Coronary artery (tissue), 2 donors: Measurements from ENCODE around the gene LPP.

Experiments used
- DNase-seq: peaks from one replicate; pipeline ENCODE4 v3.0.0-alpha.2; 2017; ENCODE audit warnings: low spot score
- H3K27ac ChIP-seq, 2 donors: fragments of 200-600 bp; sonication (generic); one replicate each; pipeline ENCODE4 v1.5.1; 2016 to 2019
- H3K4me3 ChIP-seq: fragments of 200-600 bp; sonication (generic); 2 replicates; pipeline ENCODE4 v1.5.1; 2016; ENCODE audit warnings: mild to moderate bottlenecking, moderate library complexity
- TF ChIP-seq, protein P1 (sequence below): fragments of 200-600 bp; sonication (generic); IDR thresholded peaks from one replicate; pipeline ENCODE4 v1.5.1; 2019; ENCODE audit warnings: antibody characterized with exemption

LPP gene

DNA sequence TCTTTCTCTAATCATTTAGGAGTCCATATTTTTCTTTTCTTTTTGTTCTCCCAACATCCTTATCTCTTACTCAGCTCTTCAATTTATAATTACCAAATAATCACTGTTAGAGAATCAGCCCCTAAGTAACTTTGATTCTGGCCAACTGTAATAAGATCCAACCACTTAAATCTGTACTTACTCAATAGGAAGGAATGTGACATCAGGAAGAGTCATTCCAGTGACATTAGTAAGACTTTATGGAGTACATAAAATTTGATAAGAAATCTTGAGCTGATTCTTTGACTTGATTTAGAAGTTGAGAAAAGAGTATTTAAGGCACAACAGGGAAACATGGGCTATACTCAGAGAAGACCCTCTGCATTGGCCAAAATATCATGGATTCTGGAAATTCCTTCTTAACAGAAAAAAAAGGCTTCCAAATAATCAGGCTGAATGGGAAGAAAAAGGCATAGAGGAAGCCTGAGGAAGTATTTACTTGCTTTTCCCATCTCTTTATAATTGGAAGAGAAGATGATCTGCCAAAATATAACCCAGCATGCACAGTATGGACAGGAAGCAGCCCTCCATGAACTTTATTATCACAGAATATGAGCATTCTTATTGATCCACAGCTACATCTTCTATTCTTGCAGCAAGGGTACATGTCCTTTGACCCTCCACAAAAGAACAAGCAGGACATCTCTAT lies 728.1 kb downstream of the LPP start:
- no peak overlapping the region for H3K4me3 ChIP-seq
- peak overlapping the region in 1 of 2 donors; percentile 55 for H3K27ac ChIP-seq
- no peak for DNase-seq
- TF ChIP-seq, protein P1, sequence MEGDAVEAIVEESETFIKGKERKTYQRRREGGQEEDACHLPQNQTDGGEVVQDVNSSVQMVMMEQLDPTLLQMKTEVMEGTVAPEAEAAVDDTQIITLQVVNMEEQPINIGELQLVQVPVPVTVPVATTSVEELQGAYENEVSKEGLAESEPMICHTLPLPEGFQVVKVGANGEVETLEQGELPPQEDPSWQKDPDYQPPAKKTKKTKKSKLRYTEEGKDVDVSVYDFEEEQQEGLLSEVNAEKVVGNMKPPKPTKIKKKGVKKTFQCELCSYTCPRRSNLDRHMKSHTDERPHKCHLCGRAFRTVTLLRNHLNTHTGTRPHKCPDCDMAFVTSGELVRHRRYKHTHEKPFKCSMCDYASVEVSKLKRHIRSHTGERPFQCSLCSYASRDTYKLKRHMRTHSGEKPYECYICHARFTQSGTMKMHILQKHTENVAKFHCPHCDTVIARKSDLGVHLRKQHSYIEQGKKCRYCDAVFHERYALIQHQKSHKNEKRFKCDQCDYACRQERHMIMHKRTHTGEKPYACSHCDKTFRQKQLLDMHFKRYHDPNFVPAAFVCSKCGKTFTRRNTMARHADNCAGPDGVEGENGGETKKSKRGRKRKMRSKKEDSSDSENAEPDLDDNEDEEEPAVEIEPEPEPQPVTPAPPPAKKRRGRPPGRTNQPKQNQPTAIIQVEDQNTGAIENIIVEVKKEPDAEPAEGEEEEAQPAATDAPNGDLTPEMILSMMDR, result no peak

DNA sequence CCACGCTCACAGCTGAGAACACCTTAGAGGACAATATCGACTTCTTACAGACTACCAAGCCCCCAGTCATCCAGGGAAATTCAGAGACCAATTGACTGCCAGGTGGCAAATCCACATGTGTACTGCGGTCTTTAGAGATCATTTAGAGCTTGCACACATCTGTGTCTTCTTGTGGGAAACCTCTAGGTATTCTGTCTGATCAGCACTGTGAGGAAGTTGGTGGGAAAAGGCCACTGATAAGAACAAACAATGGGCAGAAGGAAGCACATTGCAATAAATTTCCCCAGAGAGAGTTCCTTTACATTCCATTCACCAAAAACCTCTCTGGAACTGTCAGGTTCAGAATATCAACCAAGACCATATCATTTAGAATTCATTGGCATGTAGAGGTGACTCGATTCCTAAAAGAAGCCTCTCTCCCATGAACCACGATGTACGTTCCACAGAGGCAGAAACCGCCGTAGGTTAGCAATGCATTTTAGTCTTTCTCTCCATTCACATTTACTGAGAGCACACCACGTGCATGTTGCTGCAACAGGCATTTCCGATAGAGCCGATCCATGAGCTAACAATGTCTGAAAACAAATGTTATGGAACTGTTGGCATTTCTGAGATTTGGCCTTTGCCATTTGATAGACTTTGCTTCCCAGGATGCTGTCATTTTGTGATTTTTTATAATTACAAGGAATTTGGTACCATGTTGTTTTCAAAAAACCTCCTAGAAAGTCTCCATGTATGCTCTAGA lies 730.5 kb downstream of the LPP start:
- H3K27ac ChIP-seq, result no peak overlapping the region
- DNase-seq, result no peak
- TF ChIP-seq, protein P1, result no peak
- H3K4me3 ChIP-seq, result no peak overlapping the region

DNA sequence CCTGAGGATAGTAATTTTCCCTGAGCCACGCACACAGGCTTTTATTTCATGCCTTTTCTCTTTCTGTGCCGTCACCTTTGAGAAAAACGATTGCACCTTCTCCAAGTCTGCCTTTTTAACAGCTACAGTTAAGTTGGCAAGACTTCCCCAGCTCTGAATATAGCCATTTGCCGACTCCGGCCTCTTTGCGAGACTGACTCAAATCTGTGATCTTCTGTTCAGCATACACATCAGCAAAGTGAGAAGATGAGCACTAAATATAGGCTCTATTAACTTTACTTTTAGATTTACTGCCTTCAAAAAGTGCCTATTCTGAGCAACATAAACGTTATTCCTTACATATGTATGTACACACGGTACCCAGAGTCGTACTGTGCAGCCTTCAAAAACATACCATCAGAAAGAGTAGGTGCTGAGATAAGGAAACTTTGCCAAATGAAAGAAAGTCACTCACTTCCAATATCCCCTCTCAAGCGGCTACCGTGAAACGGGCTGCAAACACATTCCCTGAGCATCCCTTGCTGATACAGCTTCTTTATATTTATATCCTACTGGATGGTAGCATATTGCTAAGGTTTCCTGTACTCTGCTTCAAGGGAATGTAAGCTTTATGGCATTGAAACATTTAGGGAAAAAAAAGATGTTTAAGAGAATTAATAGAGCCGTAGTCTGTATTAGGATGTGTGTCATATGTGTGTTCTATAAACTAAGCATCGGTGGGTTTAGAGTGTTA lies 734.5 kb downstream of the LPP start:
- Histone ChIP-seq H3K4me3 (no peak overlapping the region), H3K27ac (peak overlapping the region; percentile 65 to 75)
- no peak for DNase-seq
- TF ChIP-seq, protein P1, result no peak

DNA sequence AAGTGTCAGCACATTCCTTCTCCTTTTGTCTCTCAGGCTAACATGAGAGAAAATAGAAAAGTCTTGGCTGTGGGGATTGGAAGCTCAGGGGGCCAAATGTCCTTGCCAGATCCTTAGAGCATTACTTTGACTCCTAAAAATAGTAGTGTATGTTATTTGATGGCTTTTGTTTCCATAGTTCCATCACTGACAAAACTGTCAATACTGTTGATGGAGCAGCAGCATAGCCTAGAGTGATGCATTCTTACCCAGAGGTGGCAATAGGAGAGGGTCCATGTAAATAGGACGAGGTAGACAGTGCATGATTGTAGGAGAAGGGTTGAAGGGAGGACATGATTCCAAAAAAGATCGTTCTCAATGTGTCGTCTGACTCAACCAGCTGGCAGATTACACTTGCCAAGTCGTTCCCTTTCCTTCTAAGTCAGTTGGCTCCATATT lies 735.1 kb downstream of the LPP start:
- no peak overlapping the region for H3K4me3 ChIP-seq
- no peak for DNase-seq
- TF ChIP-seq, protein P1, result no peak
- H3K27ac ChIP-seq, result peak overlapping the region; percentile 65 to 75

DNA sequence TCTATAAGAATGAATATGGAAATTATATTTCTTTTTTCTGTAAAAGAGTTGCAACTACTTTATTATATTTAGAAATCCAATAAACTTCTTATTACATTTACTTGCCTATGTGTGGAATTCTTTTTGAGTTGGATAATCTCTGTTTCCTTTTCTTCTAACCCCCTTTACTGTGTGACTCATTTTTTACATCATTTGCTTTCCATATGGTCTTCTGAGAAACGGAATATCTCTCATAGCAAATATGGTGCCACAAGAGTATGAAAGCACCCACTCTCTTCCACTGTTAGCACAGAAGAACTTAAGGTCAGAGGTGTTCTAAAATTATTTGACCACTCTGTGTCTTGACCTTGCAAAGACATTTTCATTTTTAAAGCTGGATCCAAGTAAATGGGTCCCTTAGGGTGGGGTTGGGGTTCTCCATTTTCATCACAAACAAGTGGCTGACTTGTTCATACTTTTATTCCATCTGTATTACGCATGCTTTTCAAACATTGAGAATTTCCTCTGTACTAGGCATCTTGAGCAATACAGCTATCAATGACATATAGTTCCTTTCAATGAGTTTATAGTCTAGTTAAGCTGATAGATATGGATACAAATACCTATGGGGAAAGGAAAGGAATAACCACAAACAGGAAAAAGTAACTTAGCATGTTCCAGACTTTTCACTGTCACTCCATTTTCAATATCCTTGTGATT lies 736.8 kb downstream of the LPP start:
- Histone ChIP-seq H3K4me3 (no peak overlapping the region), H3K27ac (no peak overlapping the region)
- no peak for DNase-seq
- TF ChIP-seq, protein P1, result no peak

DNA sequence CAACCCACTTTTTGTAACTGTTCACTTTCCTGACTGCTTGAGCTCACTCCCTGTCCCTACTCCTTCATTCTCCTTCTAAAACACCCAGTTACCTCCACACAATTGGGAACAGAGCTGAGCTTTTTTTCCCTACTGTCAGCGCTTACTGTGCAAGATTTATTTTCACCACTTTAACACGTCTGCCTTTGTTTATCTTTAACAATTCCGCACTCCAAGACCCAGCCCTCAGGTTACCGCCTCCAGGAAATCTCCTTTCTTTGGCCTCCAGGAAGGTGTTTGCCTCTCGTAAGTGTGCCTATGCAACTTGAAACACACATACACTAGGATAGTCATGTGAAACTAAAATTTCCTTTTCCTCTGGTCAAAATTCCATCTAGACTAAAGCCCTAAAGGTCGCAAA lies 745.9 kb downstream of the LPP start:
- H3K27ac ChIP-seq, result peak overlapping the region in 1 of 2 donors; percentile 48
- TF ChIP-seq, protein P1, result no peak
- no peak overlapping the region for H3K4me3 ChIP-seq
- no peak for DNase-seq
